Upper lobe of left lung (tissue), 6 donors: ENCODE data around the gene COLEC11. TPM values are rescaled to one million over a fixed set of nuclear protein-coding genes. Genes with fewer than 3 reads are reported as not detected.

Experiments
- ATAC-seq, 2 donors: fragments of 200-7000 bp; cut with Tn5 transposase; one replicate each; pipeline ENCODE4 v1.9.1; 2022; ENCODE audit warnings: mild to moderate bottlenecking in 2 of 2, moderate library complexity in 2 of 2; ENCODE audit not compliant: low FRiP score in 2 of 2
- DNase-seq, 2 donors: peaks; one replicate each; pipeline ENCODE4 v3.0.0-alpha.2; 2019 to 2020
- H3K27ac ChIP-seq, 4 donors: fragments of 200-600 bp; sonication (generic); one replicate each; pipeline ENCODE4 v1.5.1; 2016 to 2019
- H3K27me3 ChIP-seq, 4 donors: fragments of 200-600 bp; sonication (generic); one replicate each; pipeline ENCODE4 v1.5.1; 2017 to 2019
- H3K36me3 ChIP-seq, 4 donors: fragments of 200-600 bp; sonication (generic); one replicate each; pipeline ENCODE4 v1.5.1; 2016 to 2019
- H3K4me1 ChIP-seq, 4 donors: fragments of 200-600 bp; sonication (generic); one replicate each; pipeline ENCODE4 v1.5.1; 2018 to 2019
- H3K4me3 ChIP-seq, 4 donors: fragments of 200-600 bp; sonication (generic); one replicate each; pipeline ENCODE4 v1.5.1; 2017 to 2019; ENCODE audit warnings: mild to moderate bottlenecking in 2 of 4, moderate library complexity in 1 of 4
- H3K9me3 ChIP-seq, 4 donors: fragments of 200-600 bp; sonication (generic); one replicate each; pipeline ENCODE4 v1.5.1; 2018 to 2019
- EP300 ChIP-seq, 4 donors: sonication (generic); formaldehyde crosslinking; IDR thresholded peaks; one replicate each; pipeline ENCODE4 v1.5.1; 2017; ENCODE audit warnings: antibody characterized with exemption in 4 of 4, control low read depth in 2 of 4
- POLR2A ChIP-seq, 4 donors: fragments of 450-650 bp; IDR thresholded peaks; one replicate each; pipeline ENCODE4 v1.5.1; 2016 to 2017; ENCODE audit warnings: antibody characterized with exemption in 4 of 4, mild to moderate bottlenecking in 2 of 4
- POLR2AphosphoS5 ChIP-seq, 2 donors: sonication (generic); formaldehyde crosslinking; IDR thresholded peaks; one replicate each; pipeline ENCODE4 v1.5.1; 2017; ENCODE audit warnings: antibody characterized with exemption in 2 of 2
- WGBS, 2 donors: methylation state at CpG; one replicate each; pipeline ENCODE4 v1.1.5; 2017 to 2018; 5-methylcytosine and 5-hydroxymethylcytosine counted together
- total RNA-seq, 6 donors: library from RNA; depleted of rRNA in 4 of 6; stranded (reverse); fragments of >200 nt in 4 of 6; gene quantifications; one replicate each; pipeline versions ENCODE4 v1.1.0 to v1.2.1, GENCODE V29; 2016 to 2021
- TF ChIP-seq, protein P1 (sequence below), 6 experiments: fragments of 450-650 bp in 4 of 6; fragments of 200-600 bp in 2 of 6; sonication (generic) in 2 of 6; IDR thresholded peaks; one replicate each; pipeline ENCODE4 v1.5.1; 2016 to 2019; ENCODE audit warnings: antibody characterized with exemption in 6 of 6
- donor health status: DM: no; HTN: no; CAD: no; lungs with moderate emphysema.
- donor health status: DM: no; HTN: yes; CAD: no; lungs with severe emphysema.

Gene COLEC11
- total RNA-seq, 6 donors from 2014 or later = 0.79 to 2.3 (median 1.3) TPM; not detected in 1

DNA sequence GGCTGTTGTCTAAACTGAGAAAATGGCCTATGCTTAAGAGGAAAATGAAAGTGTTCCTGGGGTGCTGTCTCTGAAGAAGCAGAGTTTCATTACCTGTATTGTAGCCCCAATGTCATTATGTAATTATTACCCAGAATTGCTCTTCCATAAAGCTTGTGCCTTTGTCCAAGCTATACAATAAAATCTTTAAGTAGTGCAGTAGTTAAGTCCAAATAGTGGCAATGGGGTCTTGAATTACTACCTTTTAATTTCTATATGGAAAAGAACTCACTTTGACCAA lies 49.3 kb downstream of the COLEC11 start:
- no peak for TF ChIP-seq EP300 (IDR thresholded peaks at IDR 0.05)
- TF ChIP-seq, protein P1, sequence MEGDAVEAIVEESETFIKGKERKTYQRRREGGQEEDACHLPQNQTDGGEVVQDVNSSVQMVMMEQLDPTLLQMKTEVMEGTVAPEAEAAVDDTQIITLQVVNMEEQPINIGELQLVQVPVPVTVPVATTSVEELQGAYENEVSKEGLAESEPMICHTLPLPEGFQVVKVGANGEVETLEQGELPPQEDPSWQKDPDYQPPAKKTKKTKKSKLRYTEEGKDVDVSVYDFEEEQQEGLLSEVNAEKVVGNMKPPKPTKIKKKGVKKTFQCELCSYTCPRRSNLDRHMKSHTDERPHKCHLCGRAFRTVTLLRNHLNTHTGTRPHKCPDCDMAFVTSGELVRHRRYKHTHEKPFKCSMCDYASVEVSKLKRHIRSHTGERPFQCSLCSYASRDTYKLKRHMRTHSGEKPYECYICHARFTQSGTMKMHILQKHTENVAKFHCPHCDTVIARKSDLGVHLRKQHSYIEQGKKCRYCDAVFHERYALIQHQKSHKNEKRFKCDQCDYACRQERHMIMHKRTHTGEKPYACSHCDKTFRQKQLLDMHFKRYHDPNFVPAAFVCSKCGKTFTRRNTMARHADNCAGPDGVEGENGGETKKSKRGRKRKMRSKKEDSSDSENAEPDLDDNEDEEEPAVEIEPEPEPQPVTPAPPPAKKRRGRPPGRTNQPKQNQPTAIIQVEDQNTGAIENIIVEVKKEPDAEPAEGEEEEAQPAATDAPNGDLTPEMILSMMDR (IDR thresholded peaks at IDR 0.05) = no peak
- no peak for TF ChIP-seq POLR2A (IDR thresholded peaks at IDR 0.05)
- no peak for TF ChIP-seq POLR2AphosphoS5 (IDR thresholded peaks at IDR 0.05)
- ATAC-seq = no peak
- Histone ChIP-seq H3K27me3 (no peaks in the 10 kb centered on the region), H3K36me3 (no peaks in the 10 kb centered on the region), H3K27ac (no peak overlapping the region), H3K4me3 (no peak overlapping the region), H3K9me3 (no peaks in the 10 kb centered on the region), H3K4me1 (no peaks in the 10 kb centered on the region)
- no peak for DNase-seq

DNA sequence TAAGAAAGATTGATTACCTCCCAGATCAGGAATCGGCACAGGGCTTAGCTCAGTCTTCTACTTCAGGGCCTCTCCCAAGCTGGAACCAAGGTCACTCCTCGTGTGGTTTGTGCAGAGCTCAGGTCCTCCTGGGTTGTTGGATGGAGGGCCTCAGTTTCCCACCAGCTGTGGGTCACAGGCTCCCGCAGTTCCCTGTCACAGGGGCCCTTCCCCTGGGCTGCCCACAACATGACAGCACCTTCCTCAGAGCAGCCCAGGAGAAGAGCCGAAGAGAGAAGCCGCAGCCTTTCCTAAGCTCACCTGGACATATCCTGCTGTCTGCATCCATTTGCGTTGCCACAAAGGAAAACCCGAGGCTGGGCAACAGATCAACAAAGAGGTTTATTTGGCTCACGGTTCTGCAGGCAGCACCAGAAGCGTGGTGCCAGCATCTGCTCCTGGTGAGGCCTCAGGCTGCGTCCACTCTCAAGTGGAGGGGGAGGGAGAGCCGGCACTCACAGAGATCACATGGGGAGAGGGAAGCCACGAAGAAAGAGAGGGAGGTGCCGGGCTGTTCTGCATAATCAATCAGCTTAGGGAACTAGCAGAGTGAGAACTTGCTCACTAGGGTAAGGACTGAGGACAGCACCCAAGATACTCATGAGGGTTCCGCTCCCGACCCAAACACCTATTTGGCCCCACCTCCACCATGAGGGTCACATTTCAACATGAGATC lies 50.1 kb downstream of the COLEC11 start:
- Histone ChIP-seq H3K4me1 (no peaks in the 10 kb centered on the region), H3K27ac (no peak overlapping the region), H3K4me3 (no peak overlapping the region), H3K27me3 (no peaks in the 10 kb centered on the region), H3K9me3 (no peaks in the 10 kb centered on the region), H3K36me3 (no peaks in the 10 kb centered on the region)
- ATAC-seq (no peak), DNase-seq (no peak)
- TF ChIP-seq, protein P1 (IDR thresholded peaks at IDR 0.05) = no peak
- TF ChIP-seq EP300 (IDR thresholded peaks at IDR 0.05) (no peak), POLR2AphosphoS5 (IDR thresholded peaks at IDR 0.05) (no peak), POLR2A (IDR thresholded peaks at IDR 0.05) (no peak)
- WGBS, 2 donors = 87 to 90% methylated on average over 11 to 15 of the region's 15 CpGs

DNA sequence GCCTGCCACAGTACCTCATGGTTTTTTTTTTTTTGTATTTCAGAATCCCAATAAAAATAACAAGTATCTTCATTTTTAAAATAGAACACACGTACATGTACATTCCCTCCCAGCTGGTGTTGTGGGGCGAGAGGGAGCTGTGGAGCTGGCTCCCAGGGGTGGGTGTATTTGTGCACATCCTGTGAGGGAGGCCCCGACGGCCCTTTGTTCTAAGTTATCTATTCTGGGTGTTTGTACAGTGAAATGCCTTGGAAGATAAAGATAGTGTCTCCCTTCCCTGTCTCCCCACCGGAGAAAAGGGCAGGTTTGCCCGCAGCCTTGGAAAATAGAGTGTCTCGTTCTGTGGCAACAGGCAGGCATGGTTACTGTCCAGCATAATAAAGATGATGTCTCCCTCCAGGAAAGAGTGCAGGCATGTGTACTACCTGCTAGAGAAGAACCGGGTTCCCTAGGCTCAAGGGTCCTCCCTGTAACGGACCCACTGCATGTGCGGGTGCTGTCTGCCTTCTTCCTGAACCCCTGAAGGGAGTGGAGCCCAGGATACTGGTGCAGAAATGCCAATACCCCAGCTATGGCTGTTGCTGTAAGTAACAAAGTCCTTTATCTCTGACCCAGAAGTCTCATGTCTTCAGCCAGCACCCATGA lies 51.0 kb downstream of the COLEC11 start:
- DNase-seq (no peak), ATAC-seq (no peak)
- TF ChIP-seq EP300 (IDR thresholded peaks at IDR 0.05) (no peak), POLR2A (IDR thresholded peaks at IDR 0.05) (no peak), POLR2AphosphoS5 (IDR thresholded peaks at IDR 0.05) (no peak)
- TF ChIP-seq, protein P1 (IDR thresholded peaks at IDR 0.05) = no peak
- no peaks in the 10 kb centered on the region for H3K27me3 ChIP-seq
- peaks cover 0 to 6% (median 4%) of the 10 kb centered on the region in 4 donors for H3K4me1 ChIP-seq
- H3K9me3 ChIP-seq = no peaks in the 10 kb centered on the region
- no peak overlapping the region for H3K4me3 ChIP-seq
- no peak overlapping the region for H3K27ac ChIP-seq
- WGBS, 2 donors = 35 to 75% methylated on average over 7 to 10 of the region's 10 CpGs
- no peaks in the 10 kb centered on the region for H3K36me3 ChIP-seq

DNA sequence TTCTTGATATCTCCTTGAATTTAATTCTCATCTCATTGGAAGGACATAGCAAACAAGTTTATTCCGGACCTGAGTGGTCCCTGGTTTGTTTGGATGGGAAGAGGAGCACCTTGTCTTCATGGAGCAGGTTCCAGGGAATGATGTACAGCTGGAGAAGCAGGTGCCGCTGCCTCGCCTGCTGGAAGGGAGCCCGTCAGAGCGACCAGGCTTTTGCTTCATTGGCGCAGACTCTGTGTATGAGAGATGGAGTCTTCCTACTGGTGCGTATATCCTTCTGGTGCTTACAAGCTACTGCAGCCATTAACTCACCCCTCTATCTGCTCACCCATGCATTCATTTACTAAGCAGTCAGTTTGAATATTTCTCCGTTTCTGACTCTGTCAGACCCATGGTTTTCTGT lies 51.5 kb downstream of the COLEC11 start:
- WGBS, 2 donors = 92 to 95% methylated on average over 8 of the region's 8 CpGs
- ATAC-seq = no peak
- DNase-seq = no peak
- no peak overlapping the region for H3K4me3 ChIP-seq
- H3K9me3 ChIP-seq = no peaks in the 10 kb centered on the region
- H3K27me3 ChIP-seq = no peaks in the 10 kb centered on the region
- peaks cover 2 to 9% (median 5%) of the 10 kb centered on the region in 4 donors for H3K4me1 ChIP-seq
- no peak overlapping the region for H3K27ac ChIP-seq
- no peak for TF ChIP-seq POLR2A (IDR thresholded peaks at IDR 0.05)
- TF ChIP-seq POLR2AphosphoS5 (IDR thresholded peaks at IDR 0.05) = no peak
- no peak for TF ChIP-seq EP300 (IDR thresholded peaks at IDR 0.05)
- TF ChIP-seq, protein P1 (IDR thresholded peaks at IDR 0.05) = no peak
- H3K36me3 ChIP-seq = no peaks in the 10 kb centered on the region

DNA sequence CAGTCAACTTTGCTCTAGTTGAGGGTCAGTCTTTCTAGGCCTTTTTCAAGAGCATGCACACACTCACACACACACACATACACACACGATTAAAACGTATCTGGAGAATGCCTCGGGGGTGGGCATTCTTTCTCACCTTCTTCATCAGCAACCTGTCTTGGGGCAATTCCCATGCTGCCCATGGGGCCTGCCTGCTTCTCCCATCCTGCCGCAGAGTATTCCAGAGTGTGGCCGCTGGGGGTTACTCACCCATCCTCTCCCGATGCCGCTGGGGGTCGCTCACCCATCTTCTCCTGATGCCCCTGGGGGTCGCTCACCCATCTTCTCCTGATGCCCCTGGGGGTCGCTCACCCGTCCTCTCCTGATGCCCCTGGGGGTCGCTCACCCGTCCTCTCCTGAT lies 52.3 kb downstream of the COLEC11 start:
- TF ChIP-seq POLR2A (IDR thresholded peaks at IDR 0.05) (no peak), EP300 (IDR thresholded peaks at IDR 0.05) (no peak), POLR2AphosphoS5 (IDR thresholded peaks at IDR 0.05) (no peak)
- TF ChIP-seq, protein P1 (IDR thresholded peaks at IDR 0.05) = no peak
- Histone ChIP-seq H3K27ac (no peak overlapping the region), H3K27me3 (no peaks in the 10 kb centered on the region), H3K4me1 (peaks cover 9 to 15% (median 12%) of the 10 kb centered on the region in 4 donors), H3K9me3 (no peaks in the 10 kb centered on the region), H3K36me3 (no peaks in the 10 kb centered on the region), H3K4me3 (no peak overlapping the region)
- ATAC-seq (no peak), DNase-seq (no peak)
- WGBS, 2 donors = 75 to 80% methylated on average over 13 of the region's 13 CpGs
